DMS53 treated with DMSO at 0.1 percent for 48 hours (cell line): ENCODE results near the gene CHST14.

ENCODE experiments used
- DNase-seq: peaks from one replicate; lab custom pipeline; 2025; ENCODE audit not compliant: unreplicated experiment; lab: John Stamatoyannopoulos, UW

The CHST14 gene

GRCh38 chr15:40461958-40462357, 8.8 kb upstream of the CHST14 start:
- DNase-seq = no peak

GRCh38 chr15:40463279-40463678, 7.5 kb upstream of the CHST14 start:
- DNase-seq = no peak

- no peak for DNase-seq
Measured at GRCh38 chr15:40463886-40464545, 6.8 kb upstream of the CHST14 start.

GRCh38 chr15:40464595-40465185, 6.1 kb upstream of the CHST14 start:
- DNase-seq = no peak

GRCh38 chr15:40465939-40466338, 4.8 kb upstream of the CHST14 start:
- no peak for DNase-seq

- DNase-seq = no peak
Measured at GRCh38 chr15:40466426-40467260, 4.1 kb upstream of the CHST14 start.

- no peak for DNase-seq
Measured at GRCh38 chr15:40467261-40467615, 3.5 kb upstream of the CHST14 start.

- DNase-seq = no peak
Measured at GRCh38 chr15:40468898-40469331, 1.9 kb upstream of the CHST14 start.

- DNase-seq = no peak
Measured at GRCh38 chr15:40469776-40470390, 901 bp upstream of the CHST14 start.

- no peak for DNase-seq
Measured at GRCh38 chr15:40471105-40471807, 472 bp downstream of the CHST14 start.

- no peak for DNase-seq
Measured at GRCh38 chr15:40471808-40472150, 995 bp downstream of the CHST14 start.

- DNase-seq = no peak
Measured at GRCh38 chr15:40472171-40472727, 1.5 kb downstream of the CHST14 start.

GRCh38 chr15:40474581-40474980, 3.8 kb downstream of the CHST14 start:
- DNase-seq = no peak

GRCh38 chr15:40477642-40478327, 7.0 kb downstream of the CHST14 start:
- DNase-seq = no peak

- DNase-seq = no peak
Measured at GRCh38 chr15:40479024-40479423, 8.2 kb downstream of the CHST14 start.

GRCh38 chr15:40481341-40482074, 10.7 kb downstream of the CHST14 start:
- DNase-seq = no peak

GRCh38 chr15:40483919-40484318, 13.1 kb downstream of the CHST14 start:
- no peak for DNase-seq

- no peak for DNase-seq
Measured at GRCh38 chr15:40486066-40486770, 15.4 kb downstream of the CHST14 start.
